Body of pancreas (tissue), 4 donors: ENCODE results near the gene GOLGA8J.
"Not testable (repeated sequence)": the region's sequence is repeated elsewhere in the genome, so short reads cannot be mapped to it uniquely, and the experiment has no call there.

Source experiments
- CTCF ChIP-seq, 7 experiments: fragments of 450-650 bp in 4 of 7; fragments of 200-600 bp in 3 of 7; sonication (generic) in 3 of 7; IDR thresholded peaks; one replicate each; pipeline ENCODE4 v1.5.1; 2016 to 2019; ENCODE audit warnings: antibody characterized with exemption in 7 of 7
- POLR2A ChIP-seq, 3 donors: fragments of 450-650 bp; IDR thresholded peaks; one replicate each; pipeline ENCODE4 v1.6.1; 2016; ENCODE audit warnings: antibody characterized with exemption in 3 of 3, mild to moderate bottlenecking in 2 of 3

- TF ChIP-seq CTCF, POLR2A (IDR thresholded peaks at IDR 0.05): not testable (repeated sequence)
Observed at GRCh38 chr15:30097827-30098226, 15.1 kb downstream of the GOLGA8J start.
